Stimulated activated naive CD8-positive, alpha-beta T cell treated with anti-CD3 and anti-CD28 coated beads, Interleukin-15, Interleukin-2, amounts not matched to agents 100 U/mL and 50 U/mL, for 24 hours (primary cell): ENCODE results near the gene TICRR.

Experiments
- ATAC-seq: fragments of 150-1000 bp; cut with Tn5 transposase; one replicate; pipeline ENCODE4 v1.10.0; 2021
- DNase-seq: peaks from one replicate; pipeline ENCODE4 v3.0.0; 2021

TICRR gene

DNA sequence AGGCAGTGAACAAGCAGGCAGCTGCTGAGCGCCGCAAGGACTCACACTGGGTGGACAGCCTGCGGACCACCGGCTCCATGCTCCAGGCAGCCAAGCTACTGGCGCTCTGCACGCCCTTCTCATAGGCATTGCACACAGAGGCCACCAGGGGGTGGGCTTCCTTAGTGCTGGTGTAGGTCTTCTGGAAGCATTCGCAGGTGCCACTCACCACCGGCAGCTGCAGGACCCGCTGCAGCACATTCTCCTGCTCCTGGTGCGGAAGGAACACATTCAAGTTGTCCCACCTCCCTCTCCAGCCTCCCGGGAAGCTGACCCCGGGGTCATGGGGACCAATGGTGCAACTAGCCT is 97.9 kb downstream of the TICRR start:
- peak; percentile 47 for ATAC-seq
- peak; percentile 34 for DNase-seq

GRCh38 chr15:89674526-89674925 is 99.3 kb downstream of the TICRR start:
- DNase-seq (no peak), ATAC-seq (no peak)

GRCh38 chr15:89675606-89676005 is 100.3 kb downstream of the TICRR start:
- DNase-seq, result no peak
- no peak for ATAC-seq

DNA sequence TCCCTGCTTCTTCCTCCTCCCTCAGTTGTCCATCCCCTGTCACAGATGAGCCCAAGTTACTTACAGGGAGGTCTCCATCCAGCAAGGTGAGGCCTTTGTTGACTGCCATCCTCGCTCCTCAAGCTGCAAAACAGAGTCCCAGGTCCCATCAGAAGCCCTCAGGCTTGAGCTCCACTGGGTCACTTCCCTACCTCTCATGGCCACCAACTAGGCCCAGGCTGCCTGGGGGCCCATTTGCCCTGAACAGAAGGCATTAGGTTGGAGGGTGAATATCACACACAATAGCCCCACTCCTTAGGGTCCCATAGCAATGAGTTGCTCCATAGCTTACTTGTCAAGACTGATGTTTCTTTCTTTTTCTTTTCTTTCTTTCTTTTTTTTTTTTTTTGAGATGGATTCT is 102.1 kb downstream of the TICRR start:
- DNase-seq, result no peak
- ATAC-seq, result no peak
